ENCODE results near the gene EARS2.

Gene EARS2

GRCh38 chr16:23534868-23535860 lies 22.0 kb downstream of the EARS2 start:
- H3K4me3 ChIP-seq (ENCODE audit: low read length) = no peak overlapping the region
- no peaks in the 10 kb centered on the region for H4K20me1 ChIP-seq (ENCODE audit: insufficient read depth, low read length)
- no peaks in the 10 kb centered on the region for H3F3A ChIP-seq (ENCODE audit: insufficient read depth, low read length)
- no peak overlapping the region for H2AFZ ChIP-seq (ENCODE audit: low read length)
- H3K9me2 ChIP-seq (replicated peaks; ENCODE audit: insufficient read depth, low read length) = no peaks in the 10 kb centered on the region
- no peaks in the 10 kb centered on the region for H3K4me1 ChIP-seq (ENCODE audit: low read length)
- peaks cover 7% of the 10 kb centered on the region; the same call in 1 of the 2 replicates for H3K79me2 ChIP-seq (ENCODE audit: low read length)
- H3K27me3 ChIP-seq (replicated peaks; ENCODE audit: insufficient read depth, low read length) = no peaks in the 10 kb centered on the region
- H3K27ac ChIP-seq (ENCODE audit: low read length) = no peak overlapping the region
- peaks cover 9% of the 10 kb centered on the region; the same call in 1 of the 2 replicates for H3K36me3 ChIP-seq (replicated peaks; ENCODE audit: insufficient read depth, low read length)
- no peak overlapping the region for H3K4me2 ChIP-seq (ENCODE audit: low read depth, low read length)
- no peak overlapping the region for H3K9ac ChIP-seq (ENCODE audit: low read length)
- DNase-seq = no peak
- H3K9me3 ChIP-seq (replicated peaks; ENCODE audit: insufficient read depth, low read length) = no peaks in the 10 kb centered on the region
- TF ChIP-seq CTCF (IDR thresholded peaks at IDR 0.05; ENCODE audit: low read length) (no peak), EZH2phosphoT487 (IDR thresholded peaks at IDR 0.05; ENCODE audit: low read length) (no peak), EZH2 (optimal IDR thresholded peaks at IDR 0.05; ENCODE audit: low read depth, low read length) (no peak)

- H2AFZ ChIP-seq (ENCODE audit: low read length) = no peak overlapping the region
- peaks cover 9% of the 10 kb centered on the region; the same call in 1 of the 2 replicates for H3K36me3 ChIP-seq (replicated peaks; ENCODE audit: insufficient read depth, low read length)
- H3K27me3 ChIP-seq (replicated peaks; ENCODE audit: insufficient read depth, low read length) = no peaks in the 10 kb centered on the region
- H3F3A ChIP-seq (ENCODE audit: insufficient read depth, low read length) = no peaks in the 10 kb centered on the region
- no peaks in the 10 kb centered on the region for H3K9me3 ChIP-seq (replicated peaks; ENCODE audit: insufficient read depth, low read length)
- no peak overlapping the region for H3K4me2 ChIP-seq (ENCODE audit: low read depth, low read length)
- TF ChIP-seq EZH2 (optimal IDR thresholded peaks at IDR 0.05; ENCODE audit: low read depth, low read length) (no peak), EZH2phosphoT487 (IDR thresholded peaks at IDR 0.05; ENCODE audit: low read length) (no peak), CTCF (IDR thresholded peaks at IDR 0.05; ENCODE audit: low read length) (no peak)
- no peak overlapping the region for H3K4me3 ChIP-seq (ENCODE audit: low read length)
- DNase-seq = no peak
- no peaks in the 10 kb centered on the region for H4K20me1 ChIP-seq (ENCODE audit: insufficient read depth, low read length)
- H3K4me1 ChIP-seq (ENCODE audit: low read length) = no peaks in the 10 kb centered on the region
- H3K9ac ChIP-seq (ENCODE audit: low read length) = no peak overlapping the region
- no peaks in the 10 kb centered on the region for H3K9me2 ChIP-seq (replicated peaks; ENCODE audit: insufficient read depth, low read length)
- H3K79me2 ChIP-seq (ENCODE audit: low read length) = 0 out of 2 replicates have a peak, but pooled peaks cover 5% of the 10 kb centered on the region
- H3K27ac ChIP-seq (ENCODE audit: low read length) = no peak overlapping the region
Measured at GRCh38 chr16:23532448-23532847, 24.7 kb downstream of the EARS2 start.

- no peak overlapping the region for H2AFZ ChIP-seq (ENCODE audit: low read length)
- H3K4me3 ChIP-seq (ENCODE audit: low read length) = no peak overlapping the region
- H3K27ac ChIP-seq (ENCODE audit: low read length) = no peak overlapping the region
- H3K9ac ChIP-seq (ENCODE audit: low read length) = no peak overlapping the region
- TF ChIP-seq CTCF (IDR thresholded peaks at IDR 0.05; ENCODE audit: low read length) (no peak), EZH2 (optimal IDR thresholded peaks at IDR 0.05; ENCODE audit: low read depth, low read length) (no peak), EZH2phosphoT487 (IDR thresholded peaks at IDR 0.05; ENCODE audit: low read length) (no peak)
- H3K79me2 ChIP-seq (ENCODE audit: low read length) = 0 out of 2 replicates have a peak, but pooled peaks cover 5% of the 10 kb centered on the region
- no peaks in the 10 kb centered on the region for H3K27me3 ChIP-seq (replicated peaks; ENCODE audit: insufficient read depth, low read length)
- no peak overlapping the region for H3K4me2 ChIP-seq (ENCODE audit: low read depth, low read length)
- peaks cover 13% of the 10 kb centered on the region; the same call in 1 of the 2 replicates for H3K36me3 ChIP-seq (replicated peaks; ENCODE audit: insufficient read depth, low read length)
- no peaks in the 10 kb centered on the region for H3K4me1 ChIP-seq (ENCODE audit: low read length)
- H3F3A ChIP-seq (ENCODE audit: insufficient read depth, low read length) = no peaks in the 10 kb centered on the region
- no peaks in the 10 kb centered on the region for H3K9me3 ChIP-seq (replicated peaks; ENCODE audit: insufficient read depth, low read length)
- H4K20me1 ChIP-seq (ENCODE audit: insufficient read depth, low read length) = no peaks in the 10 kb centered on the region
- DNase-seq = no peak
- H3K9me2 ChIP-seq (replicated peaks; ENCODE audit: insufficient read depth, low read length) = no peaks in the 10 kb centered on the region
Measured at GRCh38 chr16:23530062-23530461, 27.1 kb downstream of the EARS2 start.
